MCF 10A (cell line): ENCODE data around the gene TMEM238L. TPM values are rescaled to one million over a fixed set of nuclear protein-coding genes. Genes with fewer than 3 reads are reported as not detected.

ENCODE experiments used
- BruUV-seq: library from RNA; stranded (reverse); fragments of 400-500 nt; replicated peaks from 2 replicates; lab custom pipeline; 2021; lab: Mats Ljungman, UMichigan
- CTCF ChIA-PET: fragments of 300-600 bp; sonication (Branson Sonifier 250); formaldehyde crosslinking; extraction: SDS; loops from one replicate; lab custom pipeline; 2021; ENCODE audit warnings: antibody characterized with exemption, inconsistent platforms; lab: Yijun Ruan, JAX
- POLR2A ChIA-PET: fragments of 300-600, 350-650 bp; sonication (Branson Sonifier 250); formaldehyde crosslinking; extraction: SDS; loops from one replicate; lab custom pipeline; 2020; ENCODE audit warnings: antibody characterized with exemption, inconsistent platforms; lab: Yijun Ruan, JAX
- DNase-seq: peaks from one replicate; pipeline ENCODE4 v3.0.0-alpha.2; 2018; ENCODE audit not compliant: unreplicated experiment
- H3K27ac Mint-ChIP-seq: one replicate; pipeline ENCODE4 v1.8.0; 2022; ENCODE audit warnings: mild to moderate bottlenecking, low read depth, mixed read lengths; ENCODE audit not compliant: unreplicated experiment
- H3K27me3 Mint-ChIP-seq: one replicate; pipeline ENCODE4 v1.8.0; 2022; ENCODE audit warnings: mixed read lengths; ENCODE audit not compliant: insufficient read depth, unreplicated experiment
- H3K36me3 Mint-ChIP-seq: one replicate; pipeline ENCODE4 v1.8.0; 2022; ENCODE audit warnings: mild to moderate bottlenecking, moderate library complexity, mixed read lengths; ENCODE audit not compliant: insufficient read depth, unreplicated experiment
- H3K4me1 Mint-ChIP-seq: one replicate; pipeline ENCODE4 v1.8.0; 2022; ENCODE audit warnings: mixed read lengths; ENCODE audit not compliant: insufficient read depth, unreplicated experiment
- H3K4me3 Mint-ChIP-seq: one replicate; pipeline ENCODE4 v1.8.0; 2022; ENCODE audit warnings: mild to moderate bottlenecking, moderate library complexity, mixed read lengths; ENCODE audit not compliant: unreplicated experiment
- H3K9me3 Mint-ChIP-seq: one replicate; pipeline ENCODE4 v1.8.0; 2022; ENCODE audit warnings: mixed read lengths; ENCODE audit not compliant: unreplicated experiment
- intact Hi-C: fragments of 100-400 bp; cut with micrococcal nuclease; formaldehyde crosslinking; loops from 2 replicates; pipeline ENCODE4 v1.14.1; 2022
- total RNA-seq: library from RNA; stranded (reverse); gene quantifications from 2 replicates; pipeline ENCODE4 v1.2.3, GENCODE V29; 2022
- TF ChIP-seq, protein P1 (sequence below): fragments of 200-600 bp; IDR thresholded peaks from one replicate; pipeline ENCODE4 v1.8.0; 2022; ENCODE audit warnings: antibody characterized with exemption, mild to moderate bottlenecking; ENCODE audit not compliant: unreplicated experiment

TMEM238L gene
- total RNA-seq, 1 experiment from 2014 or later: not detected

DNA sequence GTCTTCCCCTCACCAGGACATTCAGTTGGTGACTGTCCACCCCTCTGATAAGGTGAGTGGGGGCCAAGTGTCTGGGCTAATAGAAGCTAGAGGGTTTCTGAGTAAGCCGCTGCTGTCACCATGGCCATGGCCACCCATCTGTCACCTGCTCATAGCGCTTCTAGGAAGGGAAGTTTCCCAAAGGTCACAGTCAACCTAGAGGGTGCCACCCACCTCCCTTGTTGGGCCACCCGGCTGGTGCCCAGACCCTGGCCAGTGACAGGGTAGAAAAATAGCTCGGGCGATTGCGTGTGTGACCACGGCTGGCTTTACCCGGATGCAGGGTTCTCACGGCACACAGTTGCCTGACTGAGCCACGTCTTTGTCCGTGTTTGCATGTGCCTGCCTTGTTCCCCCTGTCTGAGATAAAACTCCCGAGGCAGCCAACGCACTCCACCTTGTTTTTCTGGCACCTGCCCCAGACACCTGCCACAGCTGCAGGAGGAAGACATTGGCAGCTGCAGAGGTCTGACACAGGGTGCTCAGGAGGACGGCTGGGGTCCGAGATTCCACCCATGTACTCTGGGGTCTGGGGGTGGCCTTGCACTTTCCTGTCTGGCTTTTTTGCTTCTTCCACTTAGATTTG, 33.2 kb upstream of the TMEM238L start:
- no peak overlapping the region for H3K4me3 Mint-ChIP-seq

DNA sequence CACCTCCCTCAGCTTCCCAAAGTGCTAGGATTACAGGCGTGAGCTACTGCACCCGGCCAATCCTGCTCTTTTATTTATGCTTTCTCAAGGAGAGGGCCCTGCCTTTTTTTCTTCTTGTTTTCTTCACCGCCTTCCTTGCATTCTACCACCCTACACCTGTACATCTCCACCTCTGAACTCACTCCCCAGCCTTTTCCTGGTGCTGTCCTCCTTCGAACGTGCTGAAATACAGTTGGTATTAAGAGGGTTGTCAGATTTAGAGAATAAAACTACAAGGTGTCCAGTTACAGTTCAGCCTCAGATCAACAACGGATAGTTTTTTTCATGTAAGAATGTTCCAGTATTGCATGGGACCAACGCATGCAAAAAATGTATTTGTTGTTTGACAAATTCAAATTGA, 32.2 kb upstream of the TMEM238L start:
- no TSS peak for BruUV-seq
- no peak for DNase-seq
- Mint-ChIP-seq H3K36me3 (no peaks in the 10 kb centered on the region), H3K27ac (no peak overlapping the region), H3K4me1 (no peaks in the 10 kb centered on the region), H3K27me3 (no peaks in the 10 kb centered on the region), H3K4me3 (no peak overlapping the region), H3K9me3 (no peaks in the 10 kb centered on the region)
- TF ChIP-seq, protein P1, sequence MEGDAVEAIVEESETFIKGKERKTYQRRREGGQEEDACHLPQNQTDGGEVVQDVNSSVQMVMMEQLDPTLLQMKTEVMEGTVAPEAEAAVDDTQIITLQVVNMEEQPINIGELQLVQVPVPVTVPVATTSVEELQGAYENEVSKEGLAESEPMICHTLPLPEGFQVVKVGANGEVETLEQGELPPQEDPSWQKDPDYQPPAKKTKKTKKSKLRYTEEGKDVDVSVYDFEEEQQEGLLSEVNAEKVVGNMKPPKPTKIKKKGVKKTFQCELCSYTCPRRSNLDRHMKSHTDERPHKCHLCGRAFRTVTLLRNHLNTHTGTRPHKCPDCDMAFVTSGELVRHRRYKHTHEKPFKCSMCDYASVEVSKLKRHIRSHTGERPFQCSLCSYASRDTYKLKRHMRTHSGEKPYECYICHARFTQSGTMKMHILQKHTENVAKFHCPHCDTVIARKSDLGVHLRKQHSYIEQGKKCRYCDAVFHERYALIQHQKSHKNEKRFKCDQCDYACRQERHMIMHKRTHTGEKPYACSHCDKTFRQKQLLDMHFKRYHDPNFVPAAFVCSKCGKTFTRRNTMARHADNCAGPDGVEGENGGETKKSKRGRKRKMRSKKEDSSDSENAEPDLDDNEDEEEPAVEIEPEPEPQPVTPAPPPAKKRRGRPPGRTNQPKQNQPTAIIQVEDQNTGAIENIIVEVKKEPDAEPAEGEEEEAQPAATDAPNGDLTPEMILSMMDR: no peak
- ChIA-PET CTCF (interaction anchor here (0.6 to 3.6 kb wide), 3 partner anchors 26 to 569 kb away, joined by 3 to 16 read pairs (median 4); no protein-coding TSS in a partner anchor), POLR2A (no interaction called here)
- intact Hi-C loops: no loop called here

More for the DNA sequence above, 33.2 kb upstream of the TMEM238L start:
- Mint-ChIP-seq H3K27me3 (no peaks in the 10 kb centered on the region), H3K4me1 (no peaks in the 10 kb centered on the region), H3K36me3 (no peaks in the 10 kb centered on the region), H3K27ac (no peak overlapping the region), H3K9me3 (no peaks in the 10 kb centered on the region)
- no peak for DNase-seq
- TF ChIP-seq, protein P1: no peak
- no TSS peak for BruUV-seq
- intact Hi-C loops: no loop called here
- POLR2A ChIA-PET: no interaction called here
- CTCF ChIA-PET: interaction anchor here (1.3 to 3.6 kb wide), 2 partner anchors 100 to 190 kb away, joined by 3 to 16 read pairs; no protein-coding TSS in a partner anchor

DNA sequence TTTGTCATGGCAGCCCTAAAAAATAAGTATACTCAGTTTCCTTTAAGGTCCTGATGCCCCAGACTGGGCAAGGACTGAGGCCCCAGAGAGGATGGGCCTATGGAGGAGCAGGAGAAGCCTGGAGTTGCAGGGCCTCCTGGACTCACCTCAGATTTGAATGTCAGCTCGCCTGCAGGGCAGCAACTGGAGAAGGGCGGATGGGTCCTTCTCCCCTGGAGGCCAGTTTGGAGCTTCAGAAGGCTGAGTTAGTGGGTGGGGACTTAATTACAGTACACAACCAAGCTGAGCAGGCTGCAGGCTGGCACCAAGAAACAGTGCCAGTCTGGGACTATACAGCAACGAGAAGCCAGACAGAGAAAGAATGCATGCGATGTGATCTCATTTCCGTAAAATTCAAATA, 27.8 kb upstream of the TMEM238L start:
- peaks cover 12% of the 10 kb centered on the region for H3K27me3 Mint-ChIP-seq
- no peak overlapping the region for H3K4me3 Mint-ChIP-seq
- BruUV-seq: no TSS peak
- no peak overlapping the region for H3K27ac Mint-ChIP-seq
- H3K36me3 Mint-ChIP-seq: no peaks in the 10 kb centered on the region
- intact Hi-C loops: no loop called here
- CTCF ChIA-PET: interaction anchor here (0.8 kb wide), 1 partner anchor 59 kb away, joined by 4 read pairs; no protein-coding TSS in a partner anchor
- POLR2A ChIA-PET: no interaction called here
- TF ChIP-seq, protein P1: no peak
- no peak for DNase-seq
- no peaks in the 10 kb centered on the region for H3K4me1 Mint-ChIP-seq
- no peaks in the 10 kb centered on the region for H3K9me3 Mint-ChIP-seq

DNA sequence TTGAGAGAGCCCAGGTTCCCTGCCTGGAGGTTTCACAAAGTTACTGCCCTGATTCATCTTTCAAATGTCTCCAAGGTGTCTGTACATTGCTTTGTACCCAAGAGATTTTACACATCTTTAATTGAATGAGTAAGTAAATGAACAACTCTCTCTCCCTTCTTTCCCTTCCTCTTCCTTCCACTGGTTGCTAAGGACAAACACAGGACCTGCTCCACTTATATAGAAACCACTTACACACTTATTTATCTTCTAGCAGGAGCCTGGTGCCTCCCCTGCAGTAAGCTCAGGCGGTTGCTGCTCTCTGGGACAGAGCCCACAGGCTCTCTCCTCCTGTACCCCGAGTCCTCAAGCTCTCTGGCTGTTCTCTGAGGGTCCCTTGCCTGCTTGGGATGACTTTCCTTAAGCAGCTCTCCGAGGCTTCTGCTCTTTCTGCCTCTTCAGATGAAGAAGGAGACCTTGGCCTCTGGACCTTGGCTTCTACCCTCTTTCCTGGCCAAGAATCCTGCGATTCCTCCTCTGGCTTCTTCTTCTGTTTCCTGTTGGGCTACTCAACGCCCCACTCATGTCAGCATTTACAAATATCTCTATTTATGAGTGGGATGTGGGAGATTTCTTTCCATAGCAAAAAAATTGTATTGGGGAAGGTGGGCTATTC, 24.1 kb upstream of the TMEM238L start:
- no peak overlapping the region for H3K27ac Mint-ChIP-seq

More for the DNA sequence above, 24.1 kb upstream of the TMEM238L start:
- Mint-ChIP-seq H3K4me3 (no peak overlapping the region), H3K4me1 (no peaks in the 10 kb centered on the region), H3K9me3 (no peaks in the 10 kb centered on the region), H3K27me3 (peaks cover 24% of the 10 kb centered on the region), H3K36me3 (no peaks in the 10 kb centered on the region)
- POLR2A ChIA-PET: no interaction called here
- no peak for DNase-seq
- intact Hi-C loops: no loop called here
- BruUV-seq: no TSS peak
- CTCF ChIA-PET: no interaction called here
- TF ChIP-seq, protein P1: no peak
